ENCODE results near the gene TTC21A.
A peak's percentile ranks its signal among the peaks of the same experiment; 100 is the strongest.

TTC21A gene

GRCh38 chr3:39150803-39151631, 43.5 kb downstream of the TTC21A start (continued):
- TF ChIP-seq ZNF645 (tag by site-specific recombination; IDR thresholded peaks at IDR 0.05) (no peak), ZNF660 (tag by site-specific recombination; IDR thresholded peaks at IDR 0.05) (peak; percentile 47; the same call in 1 of the 2 replicates), ZNF639 (tag by site-specific recombination; IDR thresholded peaks at IDR 0.05) (peak; percentile 20; the same call in 1 of the 2 replicates), ZFP3 (tag by site-specific recombination; IDR thresholded peaks at IDR 0.05; ENCODE audit: low read depth) (no peak), ZNF394 (tag by site-specific recombination; IDR thresholded peaks at IDR 0.05; ENCODE audit: borderline replicate concordance) (peak; percentile 32; the same call in 1 of the 2 replicates), ZNF341 (tag by site-specific recombination; IDR thresholded peaks at IDR 0.05; ENCODE audit: low read depth) (peak; percentile 76), ZNF202 (tag by site-specific recombination; IDR thresholded peaks at IDR 0.05; ENCODE audit: borderline replicate concordance) (no peak), PRDM2 (tag by site-specific recombination; IDR thresholded peaks at IDR 0.05; ENCODE audit: borderline replicate concordance) (no peak), ZNF785 (tag by site-specific recombination; IDR thresholded peaks at IDR 0.05) (no peak), TRIM28 (IDR thresholded peaks at IDR 0.05; ENCODE audit: borderline replicate concordance, low read length) (peak; percentile 50; the same call in 1 of the 2 replicates), ZNF398 (tag by site-specific recombination; IDR thresholded peaks at IDR 0.05) (peak; percentile 78), GLIS2 (tag by site-specific recombination; IDR thresholded peaks at IDR 0.05) (peak; percentile 63), ZNF140 (tag by site-specific recombination; IDR thresholded peaks at IDR 0.05) (no peak), SP7 (tag by site-specific recombination; IDR thresholded peaks at IDR 0.05) (peak; percentile 70), PRDM6 (tag by site-specific recombination; IDR thresholded peaks at IDR 0.05) (peak; percentile 59; the same call in 1 of the 2 replicates), KLF17 (tag by site-specific recombination; IDR thresholded peaks at IDR 0.05) (peak; percentile 63), ZBTB17 (tag by site-specific recombination; IDR thresholded peaks at IDR 0.05) (peak; percentile 87), ZNF629 (tag by site-specific recombination; IDR thresholded peaks at IDR 0.05) (peak; percentile 37; the same call in 1 of the 2 replicates), PRDM10 (tag by site-specific recombination; IDR thresholded peaks at IDR 0.05) (peak; percentile 13; the same call in 1 of the 2 replicates), ZNF561 (tag by site-specific recombination; IDR thresholded peaks at IDR 0.05; ENCODE audit: borderline replicate concordance) (no peak), KLF9 (tag by site-specific recombination; IDR thresholded peaks at IDR 0.05; ENCODE audit: low read depth) (peak; percentile 50; the same call in 1 of the 2 replicates)
